HCT116 (cell line): ENCODE measurements around the gene ZNF469. TPM values are rescaled to one million over a fixed set of nuclear protein-coding genes. Genes with fewer than 3 reads are reported as not detected.

ENCODE experiments used
- ATAC-seq: fragments of 200-7000 bp; cut with Tn5 transposase; 2 replicates; pipeline ENCODE4 v1.9.1; 2020; ENCODE audit warnings: mild to moderate bottlenecking, moderate library complexity
- BruUV-seq: library from RNA; stranded (reverse); fragments of 400-500 nt; replicated peaks from 2 replicates; lab custom pipeline; 2021; lab: Mats Ljungman, UMichigan
- CTCF ChIA-PET: fragments of 300-600 bp; sonication (Branson Sonifier 250); formaldehyde crosslinking; loops from one replicate; lab custom pipeline; 2021; ENCODE audit warnings: antibody characterized with exemption; lab: Charles Lee
- POLR2A ChIA-PET: fragments of 300-600, 350-600 bp; sonication (Branson Sonifier 250); formaldehyde crosslinking; loops from one replicate; lab custom pipeline; 2021; ENCODE audit warnings: antibody characterized with exemption; lab: Charles Lee
- RAD21 ChIA-PET, 2 experiments: fragments of 300-600 bp; sonication (Branson Sonifier 250); formaldehyde crosslinking; loops; one replicate each; lab custom pipeline; 2023; ENCODE audit warnings: low total read pairs in 2 of 2; ENCODE audit not compliant: uncharacterized antibody in 2 of 2, unreplicated experiment in 2 of 2, low non-redundant PET in 1 of 2; lab: Charles Lee
- DNase-seq: peaks from one replicate; pipeline ENCODE4 v3.0.0-alpha.2; 2010; ENCODE audit warnings: low read depth, low spot score
- H2AFZ ChIP-seq: fragments of 200-600 bp; shearing (Covaris generic), sonication (generic); 2 replicates; pipeline ENCODE4 v1.6.1; 2017; ENCODE audit warnings: low read depth, mixed run types, mixed read lengths, antibody characterized with exemption, low read length; ENCODE audit not compliant: poor library complexity, severe bottlenecking
- H3K27ac ChIP-seq: 2 replicates; pipeline ENCODE4 v1.5.1; 2012; ENCODE audit warnings: low read depth, low read length
- H3K27me3 ChIP-seq: fragments of 200-600 bp; sonication (generic); 2 replicates; pipeline ENCODE4 v1.6.1; 2016; ENCODE audit warnings: mixed run types, low read length, mixed read lengths; ENCODE audit not compliant: insufficient read depth
- H3K36me3 ChIP-seq, 2 experiments: fragments of 200-500 bp in 1 of 2; fragments of 200-600 bp in 1 of 2; sonication (Bioruptor generic) in 1 of 2; sonication (generic) in 1 of 2; 2 replicates each; pipeline versions ENCODE4 v1.5.1 to v1.6.1; 2014 to 2016; ENCODE audit warnings: low read length in 2 of 2, inconsistent platforms in 1 of 2, mixed read lengths in 1 of 2, mixed run types in 1 of 2; ENCODE audit not compliant: insufficient read depth in 2 of 2, control insufficient read depth in 1 of 2
- H3K4me1 ChIP-seq, 2 experiments: fragments of 200-600 bp in 1 of 2; sonication (generic) in 1 of 2; 2 replicates each; pipeline versions ENCODE4 v1.5.1 to v1.6.1; 2012 to 2017; ENCODE audit warnings: low read length in 2 of 2, inconsistent platforms in 1 of 2, mild to moderate bottlenecking in 1 of 2, mixed read lengths in 1 of 2, mixed run types in 1 of 2, moderate library complexity in 1 of 2; ENCODE audit not compliant: insufficient read depth in 2 of 2, control insufficient read depth in 1 of 2
- H3K4me2 ChIP-seq: fragments of 200-600 bp; sonication (generic); 2 replicates; pipeline ENCODE4 v1.6.1; 2017; ENCODE audit warnings: mixed run types, low read length, mixed read lengths
- H3K4me3 ChIP-seq, 2 experiments: fragments of 200-600 bp in 1 of 2; sonication (generic) in 1 of 2; replicated peaks in 1 of 2; 2 replicates each; pipeline ENCODE4 v1.5.1; 2011 to 2016; ENCODE audit warnings: low read length in 2 of 2, control low read depth in 1 of 2, low read depth in 1 of 2, mild to moderate bottlenecking in 1 of 2, mixed read lengths in 1 of 2, mixed run types in 1 of 2
- H3K79me2 ChIP-seq: fragments of 200-600 bp; sonication (generic); 2 replicates; pipeline ENCODE4 v1.6.1; 2017; ENCODE audit warnings: mild to moderate bottlenecking, mixed run types, low read length, moderate library complexity, mixed read lengths; ENCODE audit not compliant: insufficient read depth
- H3K9ac ChIP-seq: fragments of 200-600 bp; sonication (generic); 2 replicates; pipeline ENCODE4 v1.6.1; 2016; ENCODE audit warnings: low read length, mixed read lengths
- H3K9me2 ChIP-seq: fragments of 200-600 bp; sonication (generic), shearing (Covaris generic); 2 replicates; pipeline ENCODE4 v1.6.1; 2017; ENCODE audit warnings: mixed run types, mild to moderate bottlenecking, moderate library complexity; ENCODE audit not compliant: insufficient read depth
- H3K9me3 ChIP-seq, 2 experiments: fragments of 200-500 bp in 1 of 2; fragments of 200-600 bp in 1 of 2; sonication (Bioruptor generic) in 1 of 2; sonication (generic) in 1 of 2; 2 replicates each; pipeline ENCODE4 v1.6.1; 2014 to 2017; ENCODE audit warnings: low read length in 2 of 2, mixed read lengths in 2 of 2, inconsistent platforms in 1 of 2, low read depth in 1 of 2, mild to moderate bottlenecking in 1 of 2, mixed run types in 1 of 2, moderate library complexity in 1 of 2; ENCODE audit not compliant: control insufficient read depth in 1 of 2, insufficient read depth in 1 of 2
- H4K20me1 ChIP-seq: fragments of 200-600 bp; sonication (generic), shearing (Covaris generic); 2 replicates; pipeline ENCODE4 v1.6.1; 2017; ENCODE audit warnings: mixed run types, mild to moderate bottlenecking, moderate library complexity; ENCODE audit not compliant: insufficient read depth
- ELF1 ChIP-seq: IDR thresholded peaks from 2 replicates; pipeline ENCODE4 v1.6.1; 2012; ENCODE audit warnings: low read depth, borderline replicate concordance
- FOSL1 ChIP-seq: IDR thresholded peaks from 2 replicates; pipeline ENCODE4 v1.6.1; 2012; ENCODE audit warnings: low read depth
- POLR2AphosphoS5 ChIP-seq: IDR thresholded peaks from 2 replicates; pipeline ENCODE4 v1.6.1; 2011; ENCODE audit warnings: mild to moderate bottlenecking, low read depth, low read length, moderate library complexity
- REST ChIP-seq: IDR thresholded peaks from 2 replicates; pipeline ENCODE4 v1.6.1; 2012; ENCODE audit warnings: low read depth
- SIN3A ChIP-seq: IDR thresholded peaks from 2 replicates; pipeline ENCODE4 v1.6.1; 2012; ENCODE audit warnings: low read depth
- ZBTB33 ChIP-seq: IDR thresholded peaks from 2 replicates; pipeline ENCODE4 v1.6.1; 2011; ENCODE audit warnings: mild to moderate bottlenecking, low read length, moderate library complexity; ENCODE audit not compliant: insufficient replicate concordance; ENCODE audit errors: extremely low read depth
- ZFX ChIP-seq: fragments of 450-650 bp; IDR thresholded peaks from 2 replicates; pipeline ENCODE4 v1.6.1; 2017
- intact Hi-C: fragments of 100-400 bp; cut with micrococcal nuclease; formaldehyde crosslinking; loops from 2 replicates; pipeline ENCODE4 v1.10.0; 2022
- total RNA-seq: library from RNA; stranded (reverse); gene quantifications from one replicate; pipeline ENCODE4 v1.2.1, GENCODE V29; 2021; ENCODE audit not compliant: unreplicated experiment
- TF ChIP-seq, protein P1 (sequence below): IDR thresholded peaks from 2 replicates; pipeline ENCODE4 v1.6.1; 2012

Gene ZNF469
- total RNA-seq, 1 experiment from 2014 or later: 5.9 TPM

- peaks cover 0 to 4% of the 10 kb centered on the region in 2 experiments; a peak in 1 of 4 replicates for H3K4me1 ChIP-seq
- DNase-seq (no peak), ATAC-seq (no peak)
- CTCF ChIA-PET: no interaction called here
- no peak overlapping the region for H3K4me3 ChIP-seq
- peaks cover 0 to 8% of the 10 kb centered on the region in 2 experiments; a peak in 1 of 4 replicates for H3K36me3 ChIP-seq
- no peak overlapping the region for H3K27ac ChIP-seq
- H3K9ac ChIP-seq: no peak overlapping the region
- no peak overlapping the region for H3K4me2 ChIP-seq
- intact Hi-C loops: no loop called here
- peaks cover 37% of the 10 kb centered on the region for H3K79me2 ChIP-seq
- H3K9me3 ChIP-seq: no peaks in the 10 kb centered on the region
- BruUV-seq: no TSS peak
- TF ChIP-seq POLR2AphosphoS5 (no peak), REST (no peak), ELF1 (no peak), FOSL1 (no peak), ZBTB33 (no peak), SIN3A (no peak), ZFX (no peak)
- TF ChIP-seq, protein P1, sequence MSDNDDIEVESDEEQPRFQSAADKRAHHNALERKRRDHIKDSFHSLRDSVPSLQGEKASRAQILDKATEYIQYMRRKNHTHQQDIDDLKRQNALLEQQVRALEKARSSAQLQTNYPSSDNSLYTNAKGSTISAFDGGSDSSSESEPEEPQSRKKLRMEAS: no peak
- RAD21 ChIA-PET: no interaction called here
- no peaks in the 10 kb centered on the region for H4K20me1 ChIP-seq
- no peaks in the 10 kb centered on the region for H3K27me3 ChIP-seq
- H3K9me2 ChIP-seq: no peaks in the 10 kb centered on the region
- POLR2A ChIA-PET: no interaction called here
- H2AFZ ChIP-seq: no peak overlapping the region
Measured at GRCh38 chr16:88390265-88390664, 7.5 kb downstream of the ZNF469 start.
